Measurements from ENCODE around the gene SLC35B2.

The SLC35B2 gene

GRCh38 chr6:44257025-44257752 is at the start of gene SLC35B2 (continued):
- TF ChIP-seq EGR2 (tag by site-specific recombination; IDR thresholded peaks at IDR 0.05; ENCODE audit: low read depth) (peak; percentile 75), ZBTB17 (tag by site-specific recombination; IDR thresholded peaks at IDR 0.05) (peak; percentile 90), KLF9 (tag by site-specific recombination; IDR thresholded peaks at IDR 0.05; ENCODE audit: low read depth) (peak; percentile 87), ZNF223 (tag by site-specific recombination; IDR thresholded peaks at IDR 0.05) (no peak), ZNF843 (tag by site-specific recombination; IDR thresholded peaks at IDR 0.05) (peak; percentile 50; the same call in 1 of the 2 replicates), ZNF837 (tag by site-specific recombination; IDR thresholded peaks at IDR 0.05) (no peak; the same call in 1 of the 2 replicates), ZNF785 (tag by site-specific recombination; IDR thresholded peaks at IDR 0.05) (no peak), REST (tag by site-specific recombination; IDR thresholded peaks at IDR 0.05) (no peak), ZNF354C (tag by site-specific recombination; IDR thresholded peaks at IDR 0.05; ENCODE audit: borderline replicate concordance, low read depth) (no peak), ZNF645 (tag by site-specific recombination; IDR thresholded peaks at IDR 0.05) (no peak), ZNF18 (tag by site-specific recombination; IDR thresholded peaks at IDR 0.05) (no peak), ZNF174 (tag by site-specific recombination; IDR thresholded peaks at IDR 0.05) (no peak), SP3 (tag by site-specific recombination; IDR thresholded peaks at IDR 0.05) (peak; percentile 87), TRIM28 (IDR thresholded peaks at IDR 0.05; ENCODE audit: borderline replicate concordance, low read length) (no peak), ZNF701 (tag by site-specific recombination; IDR thresholded peaks at IDR 0.05) (no peak), ZNF23 (tag by site-specific recombination; IDR thresholded peaks at IDR 0.05; ENCODE audit: borderline replicate concordance) (no peak), KLF7 (tag by site-specific recombination; IDR thresholded peaks at IDR 0.05; ENCODE audit: borderline replicate concordance) (peak; percentile 97; the same call in 1 of the 2 replicates), HIC1 (tag by site-specific recombination; IDR thresholded peaks at IDR 0.05) (no peak; the same call in 1 of the 2 replicates), ZNF362 (tag by site-specific recombination; IDR thresholded peaks at IDR 0.05) (no peak), ZNF623 (tag by site-specific recombination; IDR thresholded peaks at IDR 0.05) (0 out of 2 replicates have a peak, but pooled peaks have one; percentile 29), ZNF16 (tag by site-specific recombination; IDR thresholded peaks at IDR 0.05; ENCODE audit: low read depth) (no peak), ZNF302 (tag by site-specific recombination; IDR thresholded peaks at IDR 0.05; ENCODE audit: low read depth) (no peak), PRDM6 (tag by site-specific recombination; IDR thresholded peaks at IDR 0.05) (no peak; the same call in 1 of the 2 replicates), ZNF549 (tag by site-specific recombination; IDR thresholded peaks at IDR 0.05) (no peak), ZNF140 (tag by site-specific recombination; IDR thresholded peaks at IDR 0.05) (no peak), ZNF548 (tag by site-specific recombination; IDR thresholded peaks at IDR 0.05) (no peak), OVOL3 (tag by site-specific recombination; IDR thresholded peaks at IDR 0.05) (0 out of 2 replicates have a peak, but pooled peaks have one; percentile 10)

Measured in HEK293 (cell line).